Measurements from ENCODE around the gene MPV17. TPM values are rescaled to one million over a fixed set of nuclear protein-coding genes. Genes with fewer than 3 reads are reported as not detected.

The MPV17 gene
- total and polyA plus RNA-seq, 2 of the 13 experiments (the other 11 are each of a cell fraction or from before 2014, with no cell fraction given), result 48.9 to 129 TPM

GRCh38 chr2:27370026-27370815 lies 47.3 kb upstream of the MPV17 start, which contains the start of the genes EIF2B4 and SNX17 (continued):
- TF ChIP-seq HBP1 (CRISPR knock-in tag; IDR thresholded peaks at IDR 0.05; ENCODE audit: low read depth), result peak; percentile 87
- peak; percentile 53; the same call in 1 of the 2 replicates for TF ChIP-seq JDP2 (CRISPR knock-in tag; IDR thresholded peaks at IDR 0.05; ENCODE audit: borderline replicate concordance)
- TF ChIP-seq NFIB (CRISPR knock-in tag; IDR thresholded peaks at IDR 0.05; ENCODE audit: borderline replicate concordance), result no peak; the same call in 1 of the 2 replicates
- TF ChIP-seq IRF9 (CRISPR knock-in tag; IDR thresholded peaks at IDR 0.05; ENCODE audit: borderline replicate concordance), result peak; percentile 97
- TF ChIP-seq PHB2 (IDR thresholded peaks at IDR 0.05; ENCODE audit: partially characterized antibody), result no peak
- TF ChIP-seq ZNF790 (CRISPR knock-in tag; IDR thresholded peaks at IDR 0.05; ENCODE audit: borderline replicate concordance), result no peak; the same call in 1 of the 2 replicates
- TF ChIP-seq RERE (CRISPR knock-in tag; IDR thresholded peaks at IDR 0.05; ENCODE audit: low read depth), result no peak
- TF ChIP-seq ZNF773 (CRISPR knock-in tag; IDR thresholded peaks at IDR 0.05; ENCODE audit: borderline replicate concordance), result peak; percentile 82; the same call in 1 of the 2 replicates
- TF ChIP-seq ZNF782 (CRISPR knock-in tag; IDR thresholded peaks at IDR 0.05; ENCODE audit: borderline replicate concordance), result peak; percentile 23; the same call in 1 of the 2 replicates
- 0 out of 2 replicates have a peak, but pooled peaks have one; percentile 84 for TF ChIP-seq CERS6 (CRISPR knock-in tag; IDR thresholded peaks at IDR 0.05)
- peak; percentile 97 for TF ChIP-seq FOXC1 (CRISPR knock-in tag; IDR thresholded peaks at IDR 0.05; ENCODE audit: borderline replicate concordance)
- no peak for TF ChIP-seq PRPF4 (IDR thresholded peaks at IDR 0.05; ENCODE audit: low read depth, low read length, poor library complexity, severe bottlenecking)
- TF ChIP-seq POLR2AphosphoS5 (IDR thresholded peaks at IDR 0.05; ENCODE audit: low read depth, low read length), result peak; percentile 97

Data from HepG2 (cell line).